OCI-LY3 (cell line): ENCODE measurements around the gene WDFY1.

Experiments
- EZH2phosphoT487 ChIP-seq: fragments of 200-600 bp; shearing (Covaris generic); IDR thresholded peaks from 2 replicates; pipeline ENCODE4 v1.6.1; 2018; ENCODE audit warnings: antibody characterized with exemption, mixed run types, low read depth
- TF ChIP-seq, protein P1 (sequence below): fragments of 200-600, 300-600 bp; sonication (generic); IDR thresholded peaks from 2 replicates; pipeline ENCODE4 v1.5.1; 2014; ENCODE audit warnings: antibody characterized with exemption, low read length, low read depth

DNA sequence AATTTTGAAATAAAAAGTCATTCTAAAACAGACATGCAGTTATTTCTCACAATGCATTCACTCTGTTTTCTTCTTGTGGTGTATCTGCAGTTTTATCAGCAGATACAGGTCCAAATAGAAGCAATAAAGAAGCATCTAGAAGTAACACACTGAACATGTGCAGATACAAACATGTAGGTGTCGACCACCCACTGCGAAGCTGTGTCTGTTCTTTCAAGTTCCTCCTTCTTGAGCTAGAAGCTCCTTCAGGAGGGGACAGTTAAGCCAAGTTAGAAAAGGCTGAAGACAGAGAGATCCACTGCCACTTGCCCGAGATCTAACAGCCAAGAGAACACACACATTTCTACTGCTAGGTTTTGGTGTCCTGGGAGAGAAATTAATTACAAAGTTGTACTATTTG is 30.1 kb downstream of the WDFY1 start:
- TF ChIP-seq, protein P1, sequence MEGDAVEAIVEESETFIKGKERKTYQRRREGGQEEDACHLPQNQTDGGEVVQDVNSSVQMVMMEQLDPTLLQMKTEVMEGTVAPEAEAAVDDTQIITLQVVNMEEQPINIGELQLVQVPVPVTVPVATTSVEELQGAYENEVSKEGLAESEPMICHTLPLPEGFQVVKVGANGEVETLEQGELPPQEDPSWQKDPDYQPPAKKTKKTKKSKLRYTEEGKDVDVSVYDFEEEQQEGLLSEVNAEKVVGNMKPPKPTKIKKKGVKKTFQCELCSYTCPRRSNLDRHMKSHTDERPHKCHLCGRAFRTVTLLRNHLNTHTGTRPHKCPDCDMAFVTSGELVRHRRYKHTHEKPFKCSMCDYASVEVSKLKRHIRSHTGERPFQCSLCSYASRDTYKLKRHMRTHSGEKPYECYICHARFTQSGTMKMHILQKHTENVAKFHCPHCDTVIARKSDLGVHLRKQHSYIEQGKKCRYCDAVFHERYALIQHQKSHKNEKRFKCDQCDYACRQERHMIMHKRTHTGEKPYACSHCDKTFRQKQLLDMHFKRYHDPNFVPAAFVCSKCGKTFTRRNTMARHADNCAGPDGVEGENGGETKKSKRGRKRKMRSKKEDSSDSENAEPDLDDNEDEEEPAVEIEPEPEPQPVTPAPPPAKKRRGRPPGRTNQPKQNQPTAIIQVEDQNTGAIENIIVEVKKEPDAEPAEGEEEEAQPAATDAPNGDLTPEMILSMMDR: no peak
- no peak for TF ChIP-seq EZH2phosphoT487
